GM19463 (cell line): Measurements from ENCODE around the gene CTCFL.

Experiments
- ATAC-seq: cut with Tn5 transposase; IDR thresholded peaks from one replicate; pipeline ENCODE4 v1.9.1; 2021; ENCODE audit warnings: mild to moderate bottlenecking, moderate library complexity; ENCODE audit not compliant: unreplicated experiment

Gene CTCFL

DNA sequence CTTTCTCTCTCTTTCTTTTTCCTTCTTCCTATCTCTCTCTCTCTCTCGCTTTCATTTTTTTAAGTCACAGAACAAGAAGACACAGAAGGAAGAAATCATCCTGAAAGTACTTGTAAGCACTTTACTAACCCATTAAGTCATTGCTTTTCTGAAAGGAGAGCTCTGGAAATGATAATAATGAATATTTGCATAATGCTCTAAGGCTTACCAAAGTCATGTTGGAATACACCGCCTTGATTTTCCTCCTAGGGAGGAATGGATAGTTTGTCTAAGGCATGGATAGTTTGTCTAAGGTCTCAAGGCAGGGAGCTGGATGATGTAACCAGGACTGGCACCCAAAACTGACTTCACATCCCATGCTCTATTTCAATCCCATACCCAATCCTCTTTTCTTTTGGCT lies 12.9 kb upstream of the CTCFL start:
- no peak for ATAC-seq

DNA sequence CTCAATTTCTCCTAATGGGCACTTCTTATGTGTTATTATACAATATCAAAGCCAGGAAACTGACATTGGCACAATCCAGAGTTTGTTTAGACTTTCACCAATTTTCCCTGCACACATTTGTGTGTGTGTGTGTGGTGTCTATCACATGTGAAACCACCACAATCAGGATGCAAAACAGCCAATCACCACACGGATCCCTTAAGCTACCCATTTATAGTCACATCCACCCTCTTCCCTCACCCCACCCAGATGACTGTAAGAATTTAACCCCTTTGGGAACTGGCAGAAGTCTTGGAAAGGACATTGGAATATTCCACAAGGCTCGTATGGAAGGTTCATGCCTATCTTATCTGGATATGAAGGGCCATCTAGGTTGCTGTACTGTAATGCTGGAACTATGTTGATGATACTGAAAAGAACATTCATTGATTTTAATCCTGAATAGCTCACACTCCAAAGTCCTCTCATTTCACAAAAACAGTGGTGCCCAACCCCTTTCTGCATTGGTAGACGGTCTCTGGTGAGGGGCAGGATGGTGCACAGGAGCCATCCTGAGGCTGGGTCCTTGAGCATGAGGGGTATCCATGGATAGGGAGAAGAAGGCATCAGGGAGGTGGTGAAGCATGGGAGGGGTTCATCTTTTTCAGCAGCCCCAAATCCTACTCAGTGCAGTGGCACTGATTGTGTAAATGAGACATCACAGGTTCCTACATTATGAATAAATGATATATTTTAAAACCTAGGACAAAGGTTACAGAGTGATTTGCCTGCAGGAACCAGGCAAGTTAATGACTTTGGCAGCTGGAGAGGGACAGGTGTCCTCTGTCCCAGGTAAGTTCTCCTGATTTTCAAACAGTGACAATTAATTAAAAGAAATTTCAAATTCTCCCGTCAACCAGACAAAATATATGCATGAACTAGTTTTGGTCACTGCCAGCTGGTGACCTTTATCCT lies 12.1 kb upstream of the CTCFL start:
- ATAC-seq, result no peak

DNA sequence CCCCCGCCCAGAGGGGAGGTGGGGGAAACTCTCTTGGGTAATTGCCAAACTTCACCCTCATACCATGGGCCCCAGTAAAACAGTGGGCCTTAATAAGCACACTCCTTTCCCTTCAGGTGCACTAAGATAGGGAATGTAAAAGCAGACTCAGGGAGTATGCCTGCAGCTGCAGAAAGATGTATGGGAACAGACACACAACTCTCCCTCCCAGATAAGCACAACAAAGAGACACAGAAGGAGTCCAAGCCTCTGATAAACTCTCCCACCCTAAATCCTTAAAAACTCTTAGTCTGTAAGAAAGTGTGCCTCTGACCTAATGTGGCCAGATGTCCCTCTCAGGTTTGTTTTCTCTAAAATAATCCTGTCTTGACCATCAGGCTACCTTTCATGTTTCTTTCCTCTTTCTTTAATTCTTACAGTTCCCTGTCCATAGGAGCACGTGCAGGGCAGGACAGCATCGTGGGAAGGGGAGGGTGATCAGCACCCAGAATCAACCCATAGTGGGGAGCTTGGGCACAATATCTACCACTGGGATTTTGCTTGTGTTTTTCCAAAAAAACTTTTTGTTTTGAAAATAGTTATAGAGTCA lies 11.3 kb upstream of the CTCFL start:
- ATAC-seq, result no peak

- ATAC-seq, result no peak
These were observed 10.4 kb upstream of the CTCFL start for GRCh38 chr20:57535297-57535696.

DNA sequence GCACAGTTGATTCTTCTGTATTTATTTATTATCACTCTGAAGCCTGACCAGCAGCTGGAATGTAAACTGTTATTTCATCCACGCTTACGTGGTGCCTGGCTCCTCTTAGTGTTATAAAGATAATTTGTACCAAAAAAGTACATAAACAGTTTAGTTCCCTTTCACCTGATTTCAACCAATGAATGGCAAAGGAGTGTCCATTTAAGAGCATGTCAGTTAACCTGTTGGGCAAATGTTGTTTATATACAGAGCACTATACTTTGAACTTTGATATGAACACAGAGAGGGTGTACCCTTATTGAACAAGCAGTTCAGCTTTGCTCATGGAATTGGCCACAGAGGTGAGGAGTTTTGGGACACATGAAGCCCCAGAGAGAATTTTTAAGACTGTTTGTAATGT lies 7.2 kb upstream of the CTCFL start:
- no peak for ATAC-seq

GRCh38 chr20:57530327-57530981 lies 5.5 kb upstream of the CTCFL start:
- no peak for ATAC-seq

DNA sequence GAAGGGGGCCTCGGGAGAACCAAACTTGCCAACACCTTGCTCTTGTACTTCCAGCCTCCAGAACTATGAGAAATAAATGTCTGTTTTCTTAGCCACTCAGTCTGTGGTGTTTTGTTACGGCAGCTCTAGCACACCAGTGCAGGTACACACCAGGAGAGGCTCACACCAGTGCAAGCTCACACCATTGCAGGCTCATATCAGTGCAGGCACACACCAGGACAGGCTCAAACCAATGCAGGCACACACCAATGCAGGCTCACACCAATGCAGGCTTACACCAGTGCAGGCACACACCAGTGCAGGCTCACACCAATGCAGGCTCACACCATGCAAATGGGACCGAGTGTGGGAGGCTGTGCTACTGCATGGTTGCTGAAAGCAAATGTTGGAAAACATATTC lies 4.9 kb upstream of the CTCFL start:
- ATAC-seq, result no peak

GRCh38 chr20:57529160-57529585 lies 4.2 kb upstream of the CTCFL start:
- ATAC-seq, result no peak

DNA sequence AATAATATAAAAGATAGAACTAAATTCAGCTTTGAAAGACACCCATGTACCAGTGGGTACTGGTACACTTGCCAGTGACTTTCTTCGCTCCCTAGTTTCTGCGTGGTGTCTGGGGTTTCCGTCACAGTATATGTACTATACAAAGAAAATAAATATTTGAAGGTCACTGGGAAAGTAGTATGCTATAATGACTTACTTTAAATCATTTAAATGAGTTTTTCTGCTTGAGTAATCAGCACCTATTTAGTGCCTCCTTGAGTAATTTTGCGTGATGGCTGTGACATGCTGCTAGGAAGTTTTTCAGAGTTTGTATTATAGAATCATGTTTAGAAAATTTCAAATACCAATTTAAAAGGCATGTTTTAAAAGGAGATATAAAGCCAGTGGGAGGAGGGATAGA lies 3.2 kb upstream of the CTCFL start:
- ATAC-seq, result no peak

DNA sequence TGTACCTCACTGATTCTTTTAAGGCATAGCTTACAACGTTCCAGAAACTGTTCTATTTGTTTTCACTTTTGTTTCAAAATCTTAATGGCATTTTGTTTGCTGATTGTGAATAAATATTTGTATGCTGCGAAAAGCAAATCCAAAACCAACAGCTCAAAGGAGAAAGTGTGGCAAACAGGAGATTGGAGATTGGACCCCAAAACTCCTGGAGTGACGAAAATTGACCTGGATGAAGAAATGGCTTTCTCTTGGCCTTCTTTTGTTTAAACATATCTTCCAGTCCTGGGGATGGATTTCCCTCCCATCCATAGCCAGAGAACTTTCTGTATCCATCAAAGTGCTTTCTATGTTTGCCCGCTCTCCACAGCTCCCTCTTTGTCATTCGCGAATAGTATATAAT lies 2.8 kb upstream of the CTCFL start:
- ATAC-seq, result no peak

- no peak for ATAC-seq
These were observed 2.0 kb upstream of the CTCFL start for GRCh38 chr20:57526885-57527460.

GRCh38 chr20:57526087-57526884 lies 1.3 kb upstream of the CTCFL start:
- no peak for ATAC-seq

DNA sequence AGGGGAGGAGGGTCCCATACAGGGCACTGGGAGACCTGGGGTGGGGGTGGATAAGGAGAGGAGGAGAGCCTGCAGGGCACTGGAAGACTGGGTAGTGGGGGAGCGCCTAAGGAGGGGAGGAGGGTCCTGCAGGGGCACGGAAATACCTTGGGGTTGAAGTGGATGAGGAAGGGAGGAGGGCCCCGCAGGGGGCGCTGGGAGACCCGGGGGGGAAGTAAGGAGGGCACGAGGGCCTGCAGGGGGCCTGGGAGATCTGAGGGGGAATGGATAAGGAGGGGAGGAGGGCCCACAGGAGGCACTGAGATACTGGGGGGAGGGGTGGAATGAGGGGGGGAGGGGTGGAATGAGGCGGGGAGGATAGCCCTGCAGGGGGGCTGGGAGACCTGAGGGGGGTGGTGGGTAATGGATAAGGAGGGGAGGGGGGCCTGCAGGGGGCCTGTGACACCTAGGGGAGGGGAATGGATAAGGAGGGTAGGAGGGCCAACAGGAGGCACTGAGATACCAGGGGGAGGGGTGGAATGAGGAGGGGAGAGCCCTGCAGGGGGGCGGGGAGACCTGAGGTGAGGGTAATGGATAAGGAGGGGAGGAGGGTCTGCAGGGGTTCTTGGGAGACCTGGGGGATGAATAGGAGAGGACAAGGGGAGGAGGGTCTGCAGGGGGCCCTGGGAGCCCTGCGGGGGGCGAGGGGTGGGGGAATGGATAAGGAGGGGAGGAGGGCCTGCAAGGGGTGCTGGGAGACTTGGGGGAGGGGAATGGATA lies 567 bp upstream of the CTCFL start:
- ATAC-seq, result no peak

GRCh38 chr20:57523782-57524181 lies 1.2 kb downstream of the CTCFL start:
- no peak for ATAC-seq

GRCh38 chr20:57522380-57523140 lies 2.4 kb downstream of the CTCFL start:
- ATAC-seq, result no peak

- no peak for ATAC-seq
These were observed 7.0 kb downstream of the CTCFL start for GRCh38 chr20:57517904-57518303.

DNA sequence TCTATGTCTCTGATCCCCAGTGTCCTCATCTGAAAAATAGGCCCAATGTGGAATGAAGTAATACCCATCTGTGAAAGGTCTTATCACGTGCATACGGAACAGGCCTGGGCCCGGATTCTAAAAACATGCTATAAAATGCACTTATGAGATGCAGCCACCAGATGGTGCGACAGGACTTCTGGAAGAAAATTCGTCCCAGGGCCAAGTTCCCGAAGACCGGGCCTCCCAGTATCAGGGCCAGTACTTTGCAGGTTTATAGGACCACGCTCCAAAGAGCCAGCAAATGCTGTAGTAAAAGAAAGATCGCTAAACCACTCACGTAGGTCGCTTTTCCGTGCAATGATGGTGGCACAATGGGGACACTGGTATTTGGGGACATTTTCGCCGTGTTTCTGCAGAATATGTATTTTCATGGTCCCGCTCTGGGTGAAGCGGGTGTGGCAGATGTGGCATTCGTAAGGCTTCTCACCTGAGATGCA lies 10.6 kb downstream of the CTCFL start:
- ATAC-seq, result no peak

- ATAC-seq, result no peak
These were observed 11.7 kb downstream of the CTCFL start for GRCh38 chr20:57513199-57513598.

GRCh38 chr20:57512432-57512831 lies 12.5 kb downstream of the CTCFL start:
- ATAC-seq, result no peak
